Measurements from ENCODE around the gene BRD7.

The BRD7 gene

DNA sequence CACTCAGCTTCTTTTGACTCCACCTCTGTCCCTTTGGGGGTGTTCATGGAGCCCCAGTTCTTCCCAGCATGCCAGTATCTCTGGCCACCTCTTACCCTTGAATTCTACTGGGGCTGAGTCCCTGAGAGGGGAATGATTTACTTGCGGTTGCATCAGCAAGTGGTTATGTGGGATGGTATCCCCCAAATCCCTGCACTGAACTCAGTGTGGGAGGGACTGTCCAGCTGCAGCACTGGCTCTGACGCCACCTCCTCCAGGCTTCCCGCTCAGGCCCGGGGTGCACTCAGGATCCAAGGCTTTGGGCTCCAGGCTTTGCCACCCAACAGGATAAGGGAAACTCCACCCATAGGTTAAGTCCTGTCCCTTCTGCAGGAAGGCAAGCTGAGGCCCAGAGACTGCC lies 21.1 kb upstream of the BRD7 start:
- no peak for DNase-seq (ENCODE audit: low read depth in 3 of 3)

DNA sequence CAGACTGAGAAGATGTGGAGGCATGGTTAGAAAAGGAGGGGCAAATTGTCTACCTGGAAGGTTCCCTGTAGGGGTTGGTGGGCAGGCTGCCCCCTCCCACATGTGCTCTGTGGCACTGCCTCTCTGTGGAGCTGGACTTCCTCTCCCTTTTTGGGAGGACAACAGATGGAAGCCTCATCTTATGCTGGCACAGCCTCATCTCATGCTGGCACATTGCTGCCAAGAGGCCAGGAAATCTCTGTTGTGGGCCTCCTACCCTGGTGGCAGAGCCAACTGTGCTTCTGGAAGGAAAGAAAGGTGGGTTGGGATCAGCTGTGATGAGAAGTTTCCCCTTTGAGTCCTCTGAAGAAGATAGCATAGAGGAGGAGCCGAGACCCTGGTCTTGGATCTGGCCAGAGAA lies 19.7 kb upstream of the BRD7 start:
- no peak for DNase-seq (ENCODE audit: low read depth in 3 of 3)

DNA sequence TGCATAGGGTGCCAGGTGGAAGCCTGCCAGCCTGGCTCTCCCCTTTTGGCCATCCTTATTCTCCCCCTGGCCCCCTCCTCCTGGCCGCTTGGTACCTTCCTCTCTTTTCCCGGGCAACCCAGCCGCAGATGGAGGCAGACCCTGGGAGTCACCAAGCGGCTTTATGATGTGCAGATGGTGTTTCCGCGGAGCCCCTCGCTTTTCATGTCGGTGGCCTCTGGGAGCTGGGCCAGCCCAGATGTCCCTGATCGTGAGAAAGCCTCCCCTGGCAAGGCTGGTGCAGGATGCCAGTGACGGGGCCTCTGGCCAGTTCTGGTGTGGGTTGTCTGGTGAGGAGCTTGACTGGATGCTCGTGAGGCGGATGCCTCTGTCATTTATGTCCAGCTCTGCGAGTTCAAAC lies 18.0 kb upstream of the BRD7 start:
- no peak for DNase-seq (ENCODE audit: low read depth in 3 of 3)

DNA sequence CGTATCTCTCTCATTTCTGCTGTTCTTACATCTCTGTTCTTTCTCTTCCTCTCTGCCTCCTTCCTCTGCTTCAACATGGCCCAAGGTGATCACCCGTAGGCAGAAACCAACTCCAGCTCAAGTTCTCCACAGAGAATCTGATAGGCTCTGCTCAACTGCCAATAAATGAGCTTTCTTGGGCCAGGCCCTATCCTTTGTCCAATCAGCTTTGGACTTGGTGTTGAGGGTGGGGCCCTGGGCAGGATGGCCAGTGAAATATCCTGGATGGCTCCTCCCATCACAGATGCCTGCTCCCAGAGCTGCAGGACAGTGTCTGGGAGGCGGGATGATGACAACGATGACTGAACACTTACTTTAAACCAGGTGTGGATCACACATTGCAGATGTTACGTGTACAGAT lies 17.4 kb upstream of the BRD7 start:
- no peak for DNase-seq (ENCODE audit: low read depth in 3 of 3)

DNA sequence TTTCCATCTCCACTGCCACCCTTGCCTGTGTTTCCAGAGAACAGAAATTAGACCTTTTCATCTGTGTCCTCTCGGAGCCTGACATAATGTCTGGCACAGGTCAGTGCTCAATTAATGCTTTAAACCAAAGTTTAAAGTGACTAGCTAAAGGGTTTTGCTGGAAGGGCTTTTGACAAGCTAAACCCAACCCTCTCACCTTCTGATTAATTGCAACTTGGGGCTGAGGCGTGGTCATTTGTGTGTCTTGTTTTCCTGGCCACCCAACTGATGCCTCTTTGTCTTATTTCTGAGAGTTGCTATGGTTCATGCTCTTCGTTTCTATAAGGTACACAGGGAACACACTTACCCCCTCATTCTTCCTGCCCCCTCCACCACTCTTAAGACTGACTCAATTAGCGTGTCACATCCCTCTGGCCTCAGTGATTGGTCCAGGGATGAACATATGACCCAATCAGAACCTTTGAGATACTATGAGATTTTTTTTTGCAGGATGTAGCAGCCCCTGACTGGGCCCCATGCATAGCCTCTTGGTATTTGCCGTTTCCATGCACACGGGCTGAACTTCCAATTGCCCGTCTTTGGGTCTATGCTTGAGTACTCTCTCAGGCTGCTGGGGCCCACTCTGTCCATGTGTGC lies 15.8 kb upstream of the BRD7 start:
- no peak for DNase-seq (ENCODE audit: low read depth in 3 of 3)

DNA sequence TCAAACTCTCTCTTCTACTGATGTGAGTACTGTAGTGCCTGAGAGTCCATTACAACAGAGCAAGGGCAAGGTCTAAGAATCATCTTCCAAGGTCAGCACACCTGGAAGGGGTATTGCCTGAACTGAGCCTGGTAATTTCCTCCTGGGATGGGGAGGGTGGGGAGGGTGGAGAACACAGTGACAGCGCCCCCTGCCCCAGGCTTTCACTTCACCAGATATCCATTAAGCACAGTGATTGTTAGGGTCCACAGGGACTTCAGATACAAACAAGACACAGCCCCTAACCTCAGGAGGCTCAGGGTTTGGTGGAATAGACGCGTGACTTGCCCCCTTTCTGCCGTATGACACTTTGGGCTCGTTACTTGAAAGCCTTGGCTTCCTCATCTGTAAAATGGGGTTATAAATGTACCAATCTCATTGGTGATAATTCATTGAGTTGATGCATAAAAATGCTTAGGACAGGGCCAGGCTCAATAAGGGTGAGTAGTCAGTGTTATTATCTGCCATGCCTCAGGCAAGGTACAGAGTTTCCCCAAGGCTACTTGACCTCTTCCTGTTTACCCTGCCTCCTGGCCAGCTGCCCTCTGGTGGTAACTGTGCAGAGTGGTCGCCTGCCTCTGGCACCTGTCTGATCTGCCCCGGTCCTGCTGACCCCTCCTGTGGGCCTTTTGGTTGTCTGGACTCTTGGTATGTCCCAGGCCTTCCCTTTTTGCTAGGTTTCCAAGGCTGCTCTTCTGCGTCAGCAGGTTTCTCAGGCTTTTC lies 13.1 kb upstream of the BRD7 start:
- DNase-seq (ENCODE audit: low read depth in 3 of 3): no peak

DNA sequence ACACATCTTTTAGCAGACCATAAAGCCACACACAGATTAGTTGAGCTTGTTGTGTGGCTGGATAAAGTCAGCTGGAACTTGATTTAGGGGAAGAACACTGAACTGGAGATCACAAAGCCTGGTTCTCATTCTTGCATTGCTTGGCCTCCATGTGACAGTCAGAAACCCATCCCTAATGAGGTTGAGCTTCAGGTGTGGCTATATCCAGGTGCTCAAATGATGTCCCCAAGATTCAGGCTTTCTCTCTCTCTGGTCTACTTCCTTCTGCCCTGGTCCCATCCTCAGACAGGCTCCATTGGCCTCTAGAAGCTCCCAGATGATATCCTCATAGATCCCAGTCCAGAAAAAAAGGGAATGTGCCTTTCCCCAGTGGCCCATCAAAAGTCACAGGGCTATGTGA lies 9.6 kb upstream of the BRD7 start:
- no peak for DNase-seq (ENCODE audit: low read depth in 3 of 3)

DNA sequence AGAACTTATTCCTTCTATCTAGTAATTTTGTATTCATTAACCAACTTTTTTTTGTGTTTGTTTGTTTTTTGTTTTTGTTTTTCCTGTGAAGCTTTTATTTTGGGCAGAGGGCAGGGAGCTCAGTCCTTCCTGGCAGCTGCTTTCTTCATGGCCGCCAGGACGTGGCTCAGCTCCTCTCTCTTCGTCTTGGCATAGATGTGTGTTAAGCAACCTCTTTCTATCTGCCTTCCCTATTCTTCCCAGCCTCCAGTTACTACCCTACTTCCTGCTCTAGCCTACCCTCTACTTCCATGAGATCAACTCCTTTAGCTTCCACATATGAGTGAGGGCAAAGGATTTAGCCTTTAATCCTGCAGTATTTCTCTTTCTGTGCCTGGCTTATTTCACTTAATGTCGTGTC lies 8.2 kb upstream of the BRD7 start:
- no peak for DNase-seq (ENCODE audit: low read depth in 3 of 3)

DNA sequence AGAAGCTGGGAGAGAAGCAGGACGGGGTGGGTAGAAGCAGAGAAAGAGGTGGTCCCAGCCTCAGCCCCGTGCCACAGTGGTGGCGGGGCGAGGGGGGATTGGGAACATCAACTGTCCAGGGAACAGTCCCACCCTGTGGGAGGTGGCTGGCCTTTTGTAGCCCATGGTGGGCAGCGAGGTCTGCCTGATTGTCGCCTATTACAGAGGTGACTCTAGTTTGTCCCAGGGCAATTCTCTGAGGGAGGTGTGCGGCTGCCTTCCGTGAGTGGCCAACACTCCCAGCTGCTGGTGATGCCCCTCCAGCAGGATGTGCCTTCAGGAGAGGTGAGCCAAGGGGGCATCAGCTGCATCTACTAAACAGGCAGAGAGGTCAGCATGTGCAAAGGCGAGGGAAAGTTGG lies 5.0 kb upstream of the BRD7 start:
- no peak for DNase-seq (ENCODE audit: low read depth in 3 of 3)

DNA sequence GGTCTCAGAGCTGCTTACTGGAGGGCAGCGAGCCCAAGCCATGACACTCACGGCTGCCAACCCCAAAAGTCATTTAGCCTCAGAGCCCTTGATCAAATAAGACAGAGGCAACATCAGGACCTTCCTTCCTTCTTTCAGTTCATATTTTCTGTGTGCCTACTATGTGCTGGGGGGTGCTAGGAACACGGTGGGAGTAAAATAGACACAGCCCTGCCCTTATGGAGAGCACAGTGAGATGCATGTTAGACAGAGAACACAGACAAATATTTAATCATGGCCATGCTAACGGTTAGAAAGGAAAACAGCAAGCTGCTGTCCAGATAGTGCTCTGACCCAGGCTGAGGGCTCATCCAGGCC lies 4.5 kb upstream of the BRD7 start:
- DNase-seq (ENCODE audit: low read depth in 3 of 3): no peak

DNA sequence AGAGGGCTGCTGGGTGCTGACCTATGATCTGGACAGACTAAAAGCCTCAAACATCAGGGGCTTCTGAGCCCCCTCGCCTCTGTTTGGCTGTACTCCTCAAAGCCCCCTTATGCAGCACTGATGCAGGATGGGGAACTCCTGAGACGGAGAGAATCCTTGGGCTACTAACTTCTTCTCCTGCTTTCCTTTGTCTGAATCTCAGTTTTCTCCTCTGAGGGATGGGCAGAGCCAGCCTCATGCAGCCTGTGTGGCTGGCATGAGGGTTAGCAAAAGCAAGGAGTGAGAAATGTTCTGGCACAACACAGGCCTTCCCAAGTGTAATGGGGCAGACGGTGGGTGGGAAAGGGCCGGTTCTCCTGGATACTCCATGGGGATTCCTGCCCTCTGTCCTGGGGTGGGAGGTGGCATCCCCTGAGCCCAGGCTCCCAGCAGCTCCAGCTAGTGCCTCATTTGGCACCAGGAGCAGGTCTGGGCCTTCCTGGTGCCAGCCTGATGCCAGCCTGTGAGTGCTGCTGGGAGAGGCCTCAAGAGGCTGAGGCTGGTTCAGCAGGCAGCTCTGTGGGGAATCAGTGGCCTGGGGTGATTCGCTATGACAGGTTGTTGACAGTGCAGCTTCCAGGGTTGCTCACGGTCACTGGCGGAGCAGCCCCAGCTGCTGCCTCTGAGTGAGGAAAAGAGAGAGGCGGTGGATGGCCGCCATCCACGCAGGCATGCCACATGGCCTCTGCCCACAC lies 4.0 kb upstream of the BRD7 start:
- DNase-seq (ENCODE audit: low read depth in 3 of 3): no peak

DNA sequence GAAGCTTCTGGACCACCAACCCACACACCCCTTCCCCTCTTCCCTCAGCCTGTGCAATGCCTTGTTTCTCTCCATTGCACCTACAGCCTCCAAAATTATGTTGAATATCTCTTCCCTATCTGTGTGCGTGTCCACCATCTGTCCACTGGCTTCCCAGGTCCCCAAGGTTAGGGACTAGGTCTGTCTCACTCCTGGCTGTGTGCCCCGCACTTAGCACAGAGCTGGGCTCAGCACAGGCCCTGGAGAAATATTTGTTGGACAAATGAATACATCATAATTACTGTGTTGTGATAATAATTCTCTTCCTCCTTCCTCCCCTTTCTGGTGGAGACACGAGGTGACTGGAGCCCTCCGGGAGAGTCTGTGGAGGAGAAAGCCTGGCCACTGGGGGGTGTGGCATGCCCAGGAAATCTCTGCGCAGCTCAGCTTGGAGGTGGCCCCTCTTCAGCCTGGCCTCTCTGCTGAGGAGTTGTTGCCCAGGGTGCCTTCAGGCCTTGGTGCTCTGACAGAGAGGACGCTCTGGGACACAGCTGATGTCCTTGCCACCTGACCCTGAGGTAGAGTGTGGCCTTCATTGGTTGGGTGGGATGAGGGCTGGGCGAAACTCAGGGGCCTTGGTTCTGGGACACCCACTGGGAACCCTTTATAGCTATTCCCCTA lies 3.3 kb upstream of the BRD7 start:
- no peak for DNase-seq (ENCODE audit: low read depth in 3 of 3)

DNA sequence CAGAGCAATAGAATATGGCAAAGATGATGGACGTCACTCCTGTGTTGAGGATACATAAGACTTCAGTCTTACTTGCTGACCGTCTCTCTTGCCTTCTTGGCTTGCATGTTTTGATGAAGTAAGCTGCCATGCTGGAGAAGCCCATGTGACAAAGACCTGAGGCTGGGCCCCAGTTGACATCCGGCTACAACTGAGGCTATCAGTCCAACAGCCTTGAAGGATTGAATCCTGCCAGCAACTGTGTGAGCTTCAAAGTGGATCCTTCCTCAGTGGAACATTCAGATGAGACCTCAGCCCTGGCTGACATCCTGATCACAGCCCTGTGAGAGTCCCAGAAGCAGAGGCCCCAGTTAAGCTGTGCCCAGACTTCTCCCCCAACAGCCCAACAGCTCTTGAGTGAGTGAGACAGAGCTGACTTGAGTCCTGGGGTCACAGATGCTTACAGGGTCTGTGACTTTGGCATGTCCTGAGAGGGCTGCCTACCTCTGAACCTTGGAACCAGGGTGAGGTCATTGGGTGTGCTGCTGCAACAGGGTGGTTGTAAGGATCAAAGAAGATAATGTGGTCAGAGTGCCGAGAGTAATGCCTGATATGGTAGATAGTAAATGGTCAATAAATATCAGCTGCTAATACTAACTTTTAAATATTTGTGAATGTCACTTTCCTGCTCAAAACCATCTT lies 2.4 kb upstream of the BRD7 start:
- DNase-seq (ENCODE audit: low read depth in 3 of 3): no peak

DNA sequence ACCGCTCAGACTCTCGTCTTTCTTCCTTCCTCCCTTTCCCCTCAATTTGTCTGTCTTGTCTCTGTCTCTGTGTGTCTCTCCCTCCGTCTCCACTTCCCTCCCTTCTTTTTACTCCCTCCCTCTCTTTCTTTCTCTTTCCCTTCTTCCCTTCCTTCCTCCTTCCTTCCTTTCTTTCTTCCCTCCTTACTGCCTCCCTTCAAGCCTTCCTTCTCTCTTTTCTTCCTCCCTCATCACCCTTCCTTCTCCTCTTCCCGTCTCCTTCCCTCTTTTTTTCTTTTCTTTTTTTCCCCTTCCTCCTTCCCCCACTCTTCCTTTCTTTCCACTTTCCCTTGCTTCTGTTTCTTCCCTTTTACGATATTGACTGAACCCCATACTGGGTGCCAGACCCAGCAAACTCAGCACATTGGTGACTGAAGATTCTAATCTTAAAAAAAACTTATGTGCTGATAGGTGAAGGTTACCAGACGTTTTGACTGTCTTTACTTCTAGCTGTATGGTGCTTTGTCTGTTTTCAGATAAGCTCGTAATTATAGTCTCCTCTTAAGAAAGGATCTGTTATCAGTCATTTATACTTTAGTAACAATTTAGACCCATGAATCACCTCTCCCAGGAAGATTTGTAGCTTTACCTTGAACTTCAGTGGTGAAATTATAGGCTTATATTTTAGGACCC lies 481 bp upstream of the BRD7 start:
- DNase-seq (ENCODE audit: low read depth in 3 of 3): no peak

DNA sequence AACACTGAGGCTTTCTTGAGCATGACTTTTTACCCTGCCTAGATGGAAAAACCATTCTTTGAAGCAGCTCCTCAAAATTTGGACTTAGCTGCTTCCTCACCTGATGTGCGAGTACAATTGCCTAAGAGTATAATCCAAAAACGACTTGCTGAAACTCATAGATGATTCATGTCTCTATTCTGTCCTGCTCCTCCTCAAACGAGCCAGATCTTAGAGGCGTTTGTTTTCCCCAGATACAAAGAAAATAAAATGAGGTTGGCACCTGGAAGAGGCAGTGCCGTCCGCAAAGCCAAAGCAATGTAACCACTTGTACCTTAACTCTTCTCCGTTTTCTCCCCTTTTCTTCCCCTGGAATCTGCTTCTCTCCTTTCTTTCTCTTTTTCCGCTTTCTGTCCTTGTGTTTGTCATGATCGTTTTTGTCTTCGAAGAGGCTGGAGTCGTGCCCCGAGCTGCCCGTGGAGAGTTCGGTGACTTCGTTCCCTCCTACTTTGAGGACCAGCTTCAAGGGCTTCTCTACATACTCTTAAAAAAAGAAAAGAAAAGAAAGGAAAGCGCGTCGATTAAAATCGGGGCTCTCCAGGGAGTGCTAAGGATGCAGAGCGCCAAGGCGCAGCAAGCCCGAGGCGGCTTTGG lies 895 bp downstream of the BRD7 start:
- no peak for DNase-seq (ENCODE audit: low read depth in 3 of 3)

DNA sequence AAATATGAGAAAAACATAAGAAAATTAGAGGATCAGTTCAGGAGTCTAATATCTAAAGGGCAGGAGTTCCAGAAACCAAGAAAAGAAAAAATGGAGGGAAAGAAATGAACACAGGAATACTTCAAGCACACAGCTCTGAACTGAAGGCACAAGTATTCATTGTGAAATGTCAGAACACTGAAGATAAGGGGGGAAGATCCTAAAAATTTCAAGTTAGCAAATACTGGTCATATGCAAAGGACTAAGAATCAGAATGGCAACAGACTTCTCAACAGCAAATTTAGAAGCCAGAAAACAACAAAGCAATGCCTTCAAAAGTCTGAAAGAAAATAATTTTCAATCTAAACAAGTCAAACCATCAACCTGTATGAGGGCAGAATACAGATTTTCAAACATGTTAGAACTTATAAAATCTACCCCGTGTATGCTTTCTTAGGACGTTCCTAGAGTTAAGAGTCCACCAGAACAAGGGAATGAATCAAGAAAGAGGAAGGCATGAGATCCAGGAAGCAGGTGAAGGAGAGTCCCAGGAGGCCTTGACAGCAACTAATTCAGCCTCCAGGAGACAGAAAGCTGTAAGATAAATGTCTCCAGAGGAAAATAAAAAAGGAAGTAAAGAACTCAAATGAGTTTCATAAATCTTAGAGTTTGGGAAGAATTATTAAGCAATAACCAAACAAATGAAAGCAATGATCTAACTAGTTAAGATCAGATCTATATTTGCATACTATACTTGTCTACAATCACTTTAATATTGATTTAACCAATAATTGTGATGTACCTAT lies 2.8 kb downstream of the BRD7 start:
- no peak for DNase-seq (ENCODE audit: low read depth in 3 of 3)

DNA sequence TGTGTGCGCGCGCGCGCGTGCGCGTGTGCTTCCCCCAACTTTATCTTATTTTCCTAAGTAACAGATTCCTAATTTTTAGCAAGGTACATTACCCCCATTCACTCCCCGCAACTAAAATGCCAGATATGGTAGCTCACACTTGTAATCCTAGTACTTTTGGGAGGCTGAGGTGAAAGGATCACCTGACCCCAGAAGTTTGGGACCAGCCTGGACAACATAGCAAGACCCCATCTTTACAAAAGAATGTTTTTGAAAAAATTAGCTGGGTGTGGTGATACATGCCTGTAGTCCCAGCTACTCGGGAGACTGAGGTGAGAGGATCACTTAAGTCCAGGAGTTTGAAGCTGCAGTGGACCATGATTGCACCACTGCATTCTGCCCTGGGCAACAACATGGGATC lies 5.1 kb downstream of the BRD7 start:
- no peak for DNase-seq (ENCODE audit: low read depth in 3 of 3)

DNA sequence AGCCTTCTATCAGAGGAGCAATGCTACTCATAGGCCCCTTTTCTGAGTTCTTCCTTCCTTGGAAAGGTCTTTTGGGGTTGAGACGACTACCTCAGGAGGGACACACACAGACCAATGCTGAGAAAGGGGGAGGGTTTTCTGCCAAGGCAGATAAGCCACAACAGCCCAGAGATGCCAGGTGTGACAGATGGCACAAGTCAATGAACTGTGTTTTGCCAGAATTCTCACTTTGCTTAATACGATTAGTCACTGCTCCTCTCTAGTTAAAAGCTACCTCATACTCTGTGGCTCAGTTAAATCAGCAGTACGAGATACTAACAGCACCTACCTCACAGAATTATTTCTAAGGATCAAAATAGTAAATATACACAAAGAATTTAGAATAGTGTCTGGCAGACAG lies 8.0 kb downstream of the BRD7 start:
- no peak for DNase-seq (ENCODE audit: low read depth in 3 of 3)

DNA sequence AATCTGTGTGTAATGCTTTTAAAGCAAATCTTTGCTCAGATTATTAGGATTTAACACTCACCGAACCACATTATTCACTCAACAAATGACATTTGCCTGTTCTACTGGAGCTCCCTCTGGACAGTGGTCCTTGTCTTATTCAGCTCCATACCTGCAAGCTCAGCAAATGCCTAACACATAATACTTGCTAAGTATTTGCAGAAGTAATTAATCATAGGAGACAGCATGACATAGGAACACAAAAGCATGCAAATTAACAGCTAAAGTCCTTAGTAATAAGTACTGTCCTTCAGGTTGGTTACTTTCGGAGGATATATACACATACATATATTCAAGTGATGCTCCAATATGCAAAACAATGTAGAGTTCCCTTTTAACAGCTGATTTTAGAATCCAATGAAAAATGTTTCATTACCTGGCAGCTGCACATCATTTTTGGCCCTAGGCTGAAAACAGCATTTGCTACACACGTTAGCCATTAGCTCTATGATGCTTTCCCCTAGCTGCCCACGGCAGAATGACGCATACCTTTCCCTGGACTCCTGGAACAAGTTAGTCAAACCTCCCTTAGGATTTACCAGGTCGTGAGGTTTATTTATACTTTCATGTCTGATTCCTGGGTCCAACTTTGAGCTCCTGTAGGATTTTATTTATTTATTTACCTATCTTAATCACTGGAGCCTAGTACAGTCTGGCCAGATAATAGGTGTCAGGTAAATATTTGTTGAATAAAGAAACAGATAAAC lies 8.6 kb downstream of the BRD7 start:
- DNase-seq (ENCODE audit: low read depth in 3 of 3): no peak

DNA sequence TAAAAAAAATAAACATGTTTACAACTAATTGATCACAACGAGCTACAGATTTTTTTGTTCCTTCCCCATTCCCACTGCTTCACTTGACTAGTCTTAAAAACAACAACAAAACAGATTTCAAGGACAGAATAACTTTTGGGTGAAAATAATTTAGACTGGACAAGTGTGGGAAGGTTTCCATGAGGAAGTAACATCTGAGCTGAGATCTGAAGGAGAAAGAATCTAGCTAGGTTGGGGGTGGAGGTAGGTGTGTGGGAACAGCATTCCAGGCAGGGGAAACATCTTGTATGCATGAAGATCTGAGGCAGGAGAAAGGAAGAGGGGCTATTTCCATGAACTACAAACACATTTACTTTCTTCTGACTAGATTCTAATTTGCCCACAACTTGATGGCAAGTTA lies 9.2 kb downstream of the BRD7 start:
- DNase-seq (ENCODE audit: low read depth in 3 of 3): no peak
